Stimulated activated CD4-positive, alpha-beta T cell treated with anti-CD3 and anti-CD28 coated beads, TNF-alpha, amount 100 ng/mL, for 1 hour (primary cell): Measurements from ENCODE around the gene CENPP.

Experiments
- DNase-seq, 3 donors: peaks; one replicate each; pipeline ENCODE4 v3.0.0-alpha.2; 2020; ENCODE audit warnings: low read depth in 3 of 3, low spot score in 1 of 3

The CENPP gene

GRCh38 chr9:92652461-92652860 lies 326.7 kb downstream of the CENPP start:
- no peak for DNase-seq

DNA sequence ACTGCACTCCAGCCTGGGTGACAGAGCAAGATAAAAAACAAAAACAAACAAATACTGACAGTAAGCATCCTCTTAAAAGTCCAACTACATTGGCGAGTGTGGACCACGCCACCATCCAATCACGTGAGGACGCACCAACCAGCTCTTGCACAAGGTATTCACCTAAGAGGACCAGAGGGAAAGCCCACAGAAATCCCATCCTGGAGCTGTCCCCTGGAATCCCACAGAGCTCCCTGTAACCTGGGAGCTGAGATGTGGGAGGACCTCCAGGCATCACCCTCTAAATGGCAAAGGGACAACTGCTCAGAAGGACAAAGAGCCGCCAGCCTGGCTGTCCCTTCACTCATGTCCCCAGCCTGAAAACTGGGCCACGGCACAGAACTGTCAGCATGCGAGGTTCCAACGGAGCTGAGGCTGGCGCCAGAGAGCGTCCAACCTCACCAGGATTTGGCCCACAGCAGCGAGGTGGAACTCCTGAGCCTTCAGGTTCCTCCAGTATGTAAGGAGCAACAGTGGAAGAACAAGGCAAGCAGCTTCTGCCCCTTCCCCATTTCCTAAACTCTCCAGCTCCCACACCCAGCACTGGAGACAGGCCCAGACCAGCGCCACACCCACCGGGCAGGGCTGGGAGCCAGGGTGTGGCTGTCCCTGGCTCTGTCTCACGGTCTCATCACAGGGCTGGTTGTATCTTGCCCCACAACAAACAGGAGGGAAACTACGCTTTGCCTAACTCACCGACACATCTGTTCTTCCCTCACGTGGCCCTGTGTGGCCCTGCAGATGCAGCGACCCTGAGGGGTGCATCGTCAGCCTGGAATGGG lies 328.9 kb downstream of the CENPP start:
- DNase-seq: no peak

DNA sequence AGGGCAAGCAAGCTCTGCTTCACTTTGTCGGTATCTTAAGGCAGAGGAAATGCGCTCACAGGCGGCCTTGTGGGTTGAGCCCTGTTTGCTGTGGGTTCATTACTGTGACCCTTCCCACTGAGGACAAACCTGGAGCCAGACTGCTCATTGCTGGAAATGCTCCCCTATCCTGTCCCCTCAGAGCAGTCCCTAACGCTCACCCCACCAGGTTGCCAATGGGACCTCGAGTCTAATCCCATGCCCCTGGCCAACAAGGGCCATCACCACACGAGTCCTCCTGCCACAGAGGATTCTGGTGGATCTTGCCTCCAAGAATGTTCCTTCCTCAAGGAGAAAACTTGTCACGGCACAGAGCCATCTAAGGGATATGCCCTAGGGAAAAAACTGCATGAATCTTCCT lies 329.6 kb downstream of the CENPP start:
- DNase-seq: no peak

GRCh38 chr9:92655896-92656536 lies 330.3 kb downstream of the CENPP start:
- DNase-seq: no peak

DNA sequence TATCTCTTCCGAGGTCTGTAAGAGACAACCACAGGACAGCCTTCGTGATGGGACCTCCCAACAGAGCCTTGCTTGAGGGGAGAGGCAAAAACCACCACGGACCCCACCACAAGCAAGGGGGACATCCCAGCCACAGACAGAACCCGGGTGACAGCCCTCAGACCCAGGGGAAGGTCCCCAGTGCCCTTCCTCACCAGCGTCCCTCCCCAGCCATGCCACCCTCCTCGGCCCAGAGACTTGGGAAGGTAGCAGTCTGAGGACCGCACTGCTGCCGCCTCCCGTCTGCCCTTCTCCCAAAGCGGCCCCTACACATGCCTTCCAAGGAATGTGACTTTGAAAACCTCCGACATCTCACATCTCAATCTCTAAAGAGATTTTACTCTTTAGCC lies 330.8 kb downstream of the CENPP start:
- DNase-seq: no peak

DNA sequence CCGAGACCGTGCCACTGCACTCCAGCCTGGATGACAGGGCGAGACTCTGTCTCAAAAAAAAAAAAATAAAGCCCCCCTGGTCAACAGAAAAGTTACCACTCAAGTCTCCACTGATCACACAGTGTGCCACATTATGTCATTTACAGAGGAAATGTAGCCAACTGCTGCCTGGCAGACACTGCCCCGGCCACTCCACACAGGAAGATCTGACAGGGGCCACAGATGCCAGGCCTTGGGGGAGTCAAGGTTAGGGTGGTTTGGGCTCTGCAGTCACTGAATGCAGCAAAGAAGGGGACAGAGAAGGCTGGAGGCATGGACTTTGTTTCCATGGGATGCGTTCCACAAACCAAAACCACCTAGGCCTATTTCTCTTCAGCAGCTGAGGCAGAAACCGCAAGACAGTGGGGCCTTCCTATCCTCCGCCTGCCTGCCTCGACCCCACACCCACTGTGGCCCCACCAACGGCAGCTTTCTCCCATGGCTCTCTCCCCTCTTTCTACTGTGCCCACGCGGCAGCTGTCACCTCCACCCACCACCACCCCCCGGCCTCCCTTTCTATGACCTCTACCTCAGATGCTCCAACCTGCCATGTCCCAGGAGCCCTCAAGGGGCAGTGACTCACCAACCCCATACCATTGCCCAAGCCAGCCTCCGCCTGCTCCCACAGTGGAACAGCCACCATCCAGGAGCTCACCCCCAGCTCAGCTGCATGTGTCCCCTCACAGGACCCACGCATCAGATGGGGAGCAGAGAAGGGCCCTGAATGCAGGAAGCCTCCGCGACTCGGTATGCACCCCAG lies 331.7 kb downstream of the CENPP start:
- DNase-seq: no peak

DNA sequence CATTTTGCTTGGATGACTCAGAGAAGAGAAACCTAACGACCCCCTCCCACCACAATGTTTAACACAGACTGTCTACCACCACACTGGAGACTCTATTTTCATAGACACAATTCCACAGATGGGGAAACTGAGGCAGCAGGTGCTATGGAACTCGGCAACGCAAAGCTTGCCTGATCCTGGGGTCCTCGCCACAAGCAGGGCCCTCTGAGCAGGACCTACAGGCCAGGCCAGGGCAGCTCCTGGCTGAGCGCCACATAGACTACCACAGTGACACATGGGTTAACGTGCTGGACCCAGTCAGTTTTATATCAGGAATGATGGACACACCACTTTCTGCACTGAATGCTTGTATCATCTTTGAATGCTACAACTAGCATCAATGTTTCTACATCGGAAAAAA lies 332.4 kb downstream of the CENPP start:
- DNase-seq: no peak

DNA sequence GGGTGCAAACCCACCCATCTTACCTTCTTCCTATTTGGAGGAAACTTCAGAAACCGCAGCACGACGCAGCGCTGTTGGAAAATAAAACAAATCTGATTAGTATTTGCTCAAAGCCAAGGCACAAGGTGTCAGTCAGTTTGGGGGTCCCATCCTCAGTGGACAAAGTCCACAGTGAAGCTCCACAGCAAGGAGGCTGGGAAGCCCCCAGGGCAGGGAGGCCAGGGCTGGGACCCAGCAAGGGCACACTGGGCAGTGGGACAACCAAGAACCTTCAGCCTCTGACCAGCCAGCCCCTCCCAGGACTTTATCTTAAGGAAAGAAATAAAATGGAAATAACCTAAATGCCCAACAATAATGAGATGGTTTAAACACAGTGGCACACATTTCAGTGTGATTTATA lies 332.9 kb downstream of the CENPP start:
- DNase-seq: no peak

GRCh38 chr9:92659601-92660000 lies 333.8 kb downstream of the CENPP start:
- no peak for DNase-seq

DNA sequence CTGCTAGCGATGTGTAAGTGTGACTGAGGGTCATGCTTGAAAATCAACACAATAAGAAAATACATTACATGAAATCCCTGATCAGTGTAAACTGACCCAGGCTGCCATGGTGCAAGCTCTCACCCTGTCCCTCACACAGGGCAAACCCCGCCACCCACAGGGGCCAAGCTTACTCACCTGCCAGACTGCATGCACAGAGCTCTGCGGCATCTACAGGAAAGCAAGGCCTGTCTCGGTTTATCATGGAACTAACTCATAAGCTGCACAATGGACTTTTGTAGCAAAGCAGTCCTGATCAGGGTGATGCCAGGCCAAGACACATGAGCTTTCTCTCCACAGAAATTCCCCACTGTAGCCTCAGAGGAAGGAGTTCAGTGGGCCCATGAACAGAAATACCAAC lies 334.5 kb downstream of the CENPP start:
- no peak for DNase-seq

- no peak for DNase-seq
Observed at GRCh38 chr9:92661127-92661526, 335.4 kb downstream of the CENPP start.

- DNase-seq: no peak
Observed at GRCh38 chr9:92661743-92662142, 336.0 kb downstream of the CENPP start.

DNA sequence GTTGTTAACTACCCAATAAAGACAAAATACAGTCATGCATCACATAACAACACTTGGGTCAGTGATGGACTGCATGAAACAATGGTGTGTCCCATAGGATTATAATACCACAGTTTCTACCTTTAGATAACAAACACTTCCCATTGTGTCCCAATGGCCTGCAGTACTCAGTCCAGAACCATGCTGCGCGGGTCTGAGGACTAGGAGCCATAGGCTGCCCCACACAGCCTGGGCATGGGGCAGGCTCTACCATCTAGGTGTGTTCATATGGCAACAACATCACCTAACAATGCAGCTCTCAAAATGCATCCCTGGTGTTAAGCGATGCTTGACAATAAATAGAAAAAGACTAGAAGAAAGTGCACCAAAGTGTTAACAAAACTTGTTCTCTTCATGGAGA lies 337.4 kb downstream of the CENPP start:
- no peak for DNase-seq

GRCh38 chr9:92663951-92664350 lies 338.2 kb downstream of the CENPP start:
- no peak for DNase-seq

GRCh38 chr9:92664394-92665152 lies 338.8 kb downstream of the CENPP start:
- DNase-seq: no peak

DNA sequence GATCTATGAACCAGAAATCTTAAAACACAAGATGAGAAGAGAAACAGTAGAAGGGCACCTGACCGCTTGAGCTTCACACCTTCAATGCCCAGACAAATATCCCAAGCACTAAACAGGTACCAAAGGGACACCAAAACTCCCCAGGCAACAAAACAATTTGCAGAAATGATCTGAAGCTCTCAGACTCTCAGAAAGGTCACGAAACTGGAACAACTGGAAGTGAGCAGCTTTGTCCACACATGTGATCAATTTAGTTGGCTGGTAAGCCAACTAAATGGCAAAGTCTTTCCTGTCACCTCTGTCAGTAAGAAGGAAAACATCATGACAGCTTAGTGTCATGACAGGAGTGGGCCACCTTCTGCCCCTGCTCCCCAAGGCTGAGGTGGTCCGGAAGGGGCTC lies 340.1 kb downstream of the CENPP start:
- no peak for DNase-seq

DNA sequence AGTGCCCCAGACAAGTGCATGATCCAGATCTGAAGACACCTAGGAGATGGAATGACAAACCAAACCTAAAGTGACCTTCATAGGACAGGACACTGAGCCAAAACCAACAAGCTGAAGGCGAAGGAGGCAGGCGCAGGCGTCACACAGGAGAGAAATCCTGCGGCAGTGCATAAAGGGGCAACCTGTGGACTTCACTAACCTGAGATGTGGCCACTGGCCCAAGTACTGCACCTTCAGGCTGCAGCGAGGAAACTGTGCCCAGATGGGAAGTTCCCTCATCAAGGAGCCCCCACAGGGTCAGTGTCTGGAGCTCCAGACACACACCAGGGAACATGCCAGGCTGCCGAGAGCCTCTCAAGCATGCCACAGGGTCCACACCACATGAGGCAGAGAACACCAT lies 340.5 kb downstream of the CENPP start:
- no peak for DNase-seq

DNA sequence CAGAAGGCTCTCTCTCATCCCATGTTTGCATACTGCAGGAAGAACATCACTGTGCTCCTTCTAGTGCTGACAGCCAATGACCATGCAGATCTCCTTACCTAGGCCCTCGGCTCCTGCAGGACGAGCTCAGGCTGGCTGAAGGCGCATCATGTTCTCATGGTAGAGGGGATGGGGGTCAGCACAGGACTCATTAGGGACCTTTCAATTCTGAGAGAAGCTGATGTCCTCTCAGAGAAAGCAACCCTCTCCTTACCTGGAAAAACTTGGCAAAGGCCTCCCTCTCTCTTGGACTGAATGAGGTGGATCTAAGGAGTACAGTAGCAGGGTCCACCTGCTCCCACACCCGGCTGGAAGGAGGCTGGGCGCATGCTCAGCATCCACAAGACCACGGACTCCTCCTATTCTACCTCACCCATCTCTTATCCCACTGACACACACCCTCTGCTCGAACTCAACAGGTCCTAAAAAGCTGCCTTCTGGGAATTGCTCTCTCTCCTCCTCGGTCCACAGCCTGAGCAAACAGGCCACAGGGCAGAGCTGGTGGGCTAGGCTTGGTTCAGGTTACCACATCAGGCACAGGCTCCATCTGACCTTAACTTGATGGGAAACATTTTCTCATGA lies 341.3 kb downstream of the CENPP start:
- no peak for DNase-seq

- peak in 1 of 3 donors; percentile 12 for DNase-seq
Observed at GRCh38 chr9:92668746-92669526, 343.2 kb downstream of the CENPP start.

- peak in 1 of 3 donors; percentile 12 for DNase-seq
Observed at GRCh38 chr9:92669527-92669889, 343.8 kb downstream of the CENPP start.
